A673 (cell line): ENCODE results near the gene OR52E2. TPM values are rescaled to one million over a fixed set of nuclear protein-coding genes. Genes with fewer than 3 reads are reported as not detected.
A peak's percentile ranks its signal among the peaks of the same experiment; 100 is the strongest.

Experiments used
- Bru-seq: library from RNA; stranded (reverse); fragments of 400-500 nt; gene quantifications from one replicate; lab custom pipeline; 2021; lab: Mats Ljungman, UMichigan
- BruChase-seq, 2 experiments: library from RNA; stranded (reverse); fragments of 400-500 nt; gene quantifications; one replicate each; lab custom pipeline; 2021; lab: Mats Ljungman, UMichigan
- BruUV-seq: library from RNA; stranded (reverse); fragments of 400-500 nt; replicated peaks from 2 replicates; lab custom pipeline; 2021; lab: Mats Ljungman, UMichigan
- CTCF ChIA-PET: fragments of 300-600 bp; sonication (Branson Sonifier 250); formaldehyde crosslinking; loops from one replicate; lab custom pipeline; 2022; ENCODE audit warnings: antibody characterized with exemption; lab: Charles Lee
- POLR2A ChIA-PET: fragments of 300-600 bp; sonication (Branson Sonifier 250); formaldehyde crosslinking; loops from one replicate; lab custom pipeline; 2022; ENCODE audit warnings: antibody characterized with exemption; ENCODE audit not compliant: low non-redundant PET; lab: Charles Lee
- DNase-seq: peaks from one replicate; pipeline ENCODE4 v3.0.0-alpha.2; 2015; ENCODE audit warnings: low spot score
- H3K27ac ChIP-seq: fragments of 200-600 bp; sonication (generic); 2 replicates; pipeline ENCODE4 v1.5.1; 2016; ENCODE audit warnings: mixed run types, low read depth, mild to moderate bottlenecking, mixed read lengths, antibody characterized with exemption, low read length; ENCODE audit not compliant: poor library complexity, severe bottlenecking
- H3K27me3 ChIP-seq: fragments of 200-600 bp; sonication (generic); replicated peaks from 2 replicates; pipeline ENCODE4 v1.6.1; 2017; ENCODE audit warnings: mixed run types, low read depth, mild to moderate bottlenecking, mixed read lengths, antibody characterized with exemption, low read length; ENCODE audit not compliant: insufficient read depth, poor library complexity
- H3K36me3 ChIP-seq: fragments of 200-600 bp; sonication (generic); 2 replicates; pipeline ENCODE4 v1.6.1; 2016; ENCODE audit warnings: mixed run types, mild to moderate bottlenecking, mixed read lengths, antibody characterized with exemption, low read length; ENCODE audit not compliant: insufficient read depth, poor library complexity, severe bottlenecking
- H3K4me1 ChIP-seq: fragments of 200-600 bp; sonication (generic); 2 replicates; pipeline ENCODE4 v1.6.1; 2017; ENCODE audit warnings: mixed run types, mild to moderate bottlenecking, mixed read lengths, antibody characterized with exemption, low read length; ENCODE audit not compliant: insufficient read depth, poor library complexity, severe bottlenecking
- H3K4me3 ChIP-seq: fragments of 200-600 bp; sonication (generic); 2 replicates; pipeline ENCODE4 v1.5.1; 2016; ENCODE audit warnings: low read depth, mixed run types, mild to moderate bottlenecking, mixed read lengths, low read length; ENCODE audit not compliant: poor library complexity, severe bottlenecking
- H3K9me3 ChIP-seq: fragments of 200-600 bp; sonication (generic); 2 replicates; pipeline ENCODE4 v1.6.1; 2016; ENCODE audit warnings: mixed run types, low read depth, mild to moderate bottlenecking, mixed read lengths, antibody characterized with exemption, low read length; ENCODE audit not compliant: poor library complexity, severe bottlenecking
- EZH2 ChIP-seq: fragments of 200-600 bp; sonication (generic); IDR thresholded peaks from 2 replicates; pipeline ENCODE4 v1.6.1; 2017; ENCODE audit warnings: borderline replicate concordance, low read depth, mild to moderate bottlenecking, mixed read lengths, antibody characterized with exemption, low read length; ENCODE audit not compliant: poor library complexity, severe bottlenecking
- intact Hi-C: fragments of 100-400 bp; cut with micrococcal nuclease; formaldehyde crosslinking; loops from one replicate; pipeline ENCODE4 v1.10.0; 2022; ENCODE audit not compliant: unreplicated experiment
- long read RNA-seq: library from polyadenylated mRNA; stranded (forward); transcript quantifications from one replicate; pipeline ENCODE4 v2.0.0, GENCODE V29; 2022
- total RNA-seq: library from RNA; stranded (reverse); gene quantifications from 2 replicates; pipeline ENCODE4 v1.2.3, GENCODE V29; 2021
- TF ChIP-seq, protein P1 (sequence below): fragments of 300-800, 200-600 bp; sonication (generic); conservative IDR thresholded peaks from 2 replicates; pipeline ENCODE4 v1.5.1; 2017; ENCODE audit warnings: low read depth, mild to moderate bottlenecking, antibody characterized with exemption, low read length, moderate library complexity, mixed read lengths

Gene OR52E2
- not detected in 2 replicates for total RNA-seq
- not detected for Bru-seq, nascent RNA
- BruChase-seq, experiment 1, labeled RNA remaining after a 2-hour chase, result not detected
- not detected for BruChase-seq, experiment 2, labeled RNA remaining after a 6-hour chase
- long read RNA-seq, result 0 reads

DNA sequence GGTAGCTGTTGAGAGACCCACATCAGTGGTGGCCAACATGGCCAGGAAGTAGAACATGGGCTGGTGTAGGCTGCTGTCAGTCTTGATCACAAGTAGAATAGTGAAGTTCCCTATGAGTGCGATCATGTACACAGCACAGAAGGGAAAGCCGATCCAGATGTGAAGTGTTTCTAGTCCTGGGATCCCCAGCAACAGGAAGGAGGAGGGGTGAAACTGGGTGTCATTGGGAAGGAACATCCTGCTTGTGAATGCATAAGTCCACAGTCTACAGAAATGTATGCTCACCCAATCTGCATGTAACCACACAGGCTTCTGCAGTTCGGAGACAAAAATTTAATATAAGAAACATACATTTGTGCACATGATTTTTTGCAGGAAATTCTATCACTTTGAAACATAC lies at the start of gene OR52E2:
OR52E2 (minus strand) TSS at position 237 of the 400 bp plus-strand sequence; CDS start at position 237, 0 bp downstream.
- TF ChIP-seq, protein P1, sequence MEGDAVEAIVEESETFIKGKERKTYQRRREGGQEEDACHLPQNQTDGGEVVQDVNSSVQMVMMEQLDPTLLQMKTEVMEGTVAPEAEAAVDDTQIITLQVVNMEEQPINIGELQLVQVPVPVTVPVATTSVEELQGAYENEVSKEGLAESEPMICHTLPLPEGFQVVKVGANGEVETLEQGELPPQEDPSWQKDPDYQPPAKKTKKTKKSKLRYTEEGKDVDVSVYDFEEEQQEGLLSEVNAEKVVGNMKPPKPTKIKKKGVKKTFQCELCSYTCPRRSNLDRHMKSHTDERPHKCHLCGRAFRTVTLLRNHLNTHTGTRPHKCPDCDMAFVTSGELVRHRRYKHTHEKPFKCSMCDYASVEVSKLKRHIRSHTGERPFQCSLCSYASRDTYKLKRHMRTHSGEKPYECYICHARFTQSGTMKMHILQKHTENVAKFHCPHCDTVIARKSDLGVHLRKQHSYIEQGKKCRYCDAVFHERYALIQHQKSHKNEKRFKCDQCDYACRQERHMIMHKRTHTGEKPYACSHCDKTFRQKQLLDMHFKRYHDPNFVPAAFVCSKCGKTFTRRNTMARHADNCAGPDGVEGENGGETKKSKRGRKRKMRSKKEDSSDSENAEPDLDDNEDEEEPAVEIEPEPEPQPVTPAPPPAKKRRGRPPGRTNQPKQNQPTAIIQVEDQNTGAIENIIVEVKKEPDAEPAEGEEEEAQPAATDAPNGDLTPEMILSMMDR, result no peak
- TF ChIP-seq EZH2, result no peak
- Histone ChIP-seq H3K4me3 (no peak within 1 kb of the TSS), H3K36me3 (no peaks in the 10 kb centered on the region), H3K27me3 (no peaks in the 10 kb centered on the region), H3K4me1 (no peaks in the 10 kb centered on the region), H3K9me3 (no peaks in the 10 kb centered on the region), H3K27ac (no peak within 1 kb of the TSS)
- ChIA-PET POLR2A (no interaction called here), CTCF (no interaction called here)
- no TSS peak for BruUV-seq
- no peak for DNase-seq
- intact Hi-C loops, result no loop called here

DNA sequence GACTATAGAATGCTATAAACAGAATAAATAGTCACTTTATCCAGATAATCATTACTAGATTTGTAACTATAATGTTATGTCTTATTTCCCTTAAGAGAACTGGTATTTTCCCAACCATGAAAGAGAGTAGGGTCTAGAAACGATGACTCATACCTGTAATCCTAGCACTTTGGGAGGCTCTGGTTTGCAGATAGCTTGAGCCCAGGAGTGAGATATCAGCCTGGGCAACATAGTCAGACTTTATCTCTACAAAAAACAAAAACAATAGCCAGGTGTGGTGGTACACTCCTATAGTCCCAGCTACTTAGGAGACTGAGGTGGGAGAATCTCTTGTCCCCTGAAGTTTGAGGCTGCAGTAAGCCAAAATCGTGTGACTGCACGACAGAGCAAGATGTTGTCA lies 47.9 kb upstream of the OR52E2 start:
- no peaks in the 10 kb centered on the region for H3K4me1 ChIP-seq
- intact Hi-C loops, result no loop called here
- no peaks in the 10 kb centered on the region for H3K36me3 ChIP-seq
- BruUV-seq, result no TSS peak
- H3K27me3 ChIP-seq, result no peaks in the 10 kb centered on the region
- ChIA-PET CTCF (no interaction called here), POLR2A (no interaction called here)
- no peaks in the 10 kb centered on the region for H3K9me3 ChIP-seq
- no peak overlapping the region for H3K27ac ChIP-seq
- H3K4me3 ChIP-seq, result no peak overlapping the region
- DNase-seq, result no peak
- TF ChIP-seq EZH2, result no peak

DNA sequence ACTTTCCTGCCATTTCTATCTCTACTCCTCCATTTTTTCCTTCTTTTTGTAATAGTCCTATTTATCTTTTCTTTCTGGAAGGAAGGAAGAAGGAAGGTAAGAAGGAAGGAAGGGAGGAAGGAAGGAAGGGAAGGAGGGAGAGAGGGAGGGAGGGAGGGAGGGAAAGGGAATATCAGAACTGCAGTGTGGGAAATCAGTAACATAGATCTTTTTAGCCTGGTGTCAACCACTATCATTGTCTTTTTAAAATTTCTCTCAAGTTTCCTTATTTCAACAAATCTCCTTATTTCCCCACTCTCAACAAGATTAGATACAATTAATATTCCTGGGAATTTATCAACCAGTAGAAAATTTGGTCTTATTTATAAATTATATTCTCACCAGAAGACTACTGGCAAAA lies 43.6 kb upstream of the OR52E2 start:
- Histone ChIP-seq H3K36me3 (no peaks in the 10 kb centered on the region), H3K4me1 (no peaks in the 10 kb centered on the region), H3K27ac (no peak overlapping the region), H3K4me3 (no peak overlapping the region), H3K27me3 (no peaks in the 10 kb centered on the region), H3K9me3 (no peaks in the 10 kb centered on the region)
- ChIA-PET CTCF (no interaction called here), POLR2A (no interaction called here)
- no TSS peak for BruUV-seq
- intact Hi-C loops, result no loop called here
- DNase-seq, result no peak
- TF ChIP-seq, protein P1, result no peak
- no peak for TF ChIP-seq EZH2

DNA sequence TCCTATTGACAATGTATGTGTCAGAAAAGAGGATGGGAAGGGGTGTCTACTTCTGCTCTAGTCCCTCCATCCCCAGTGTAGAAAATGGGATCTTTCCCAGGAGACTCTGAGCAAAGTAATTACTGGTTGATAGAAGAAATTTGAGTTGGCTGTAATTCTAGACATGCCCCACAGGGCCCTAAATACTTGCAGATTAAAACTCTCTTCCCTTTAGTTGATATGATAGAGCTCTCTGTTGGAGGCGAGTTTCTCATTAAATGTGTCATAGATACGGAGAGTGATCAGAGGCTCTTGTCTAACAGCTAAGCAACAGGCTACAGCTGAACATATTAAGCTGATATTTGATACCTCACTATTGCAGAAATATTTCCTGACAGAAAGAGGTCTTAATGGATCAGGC lies 42.8 kb upstream of the OR52E2 start:
- no peaks in the 10 kb centered on the region for H3K27me3 ChIP-seq
- H3K4me1 ChIP-seq, result no peaks in the 10 kb centered on the region
- peak; percentile 25 for DNase-seq
- no peak overlapping the region for H3K4me3 ChIP-seq
- H3K27ac ChIP-seq, result no peak overlapping the region
- ChIA-PET CTCF (no interaction called here), POLR2A (no interaction called here)
- H3K36me3 ChIP-seq, result no peaks in the 10 kb centered on the region
- TF ChIP-seq, protein P1, result no peak
- TF ChIP-seq EZH2, result no peak
- intact Hi-C loops, result no loop called here
- H3K9me3 ChIP-seq, result no peaks in the 10 kb centered on the region
- BruUV-seq, result no TSS peak
